Adipose tissue (tissue), 3 donors: ENCODE results near the gene DNAJA1. TPM values are rescaled to one million over a fixed set of nuclear protein-coding genes. Genes with fewer than 3 reads are reported as not detected.
A peak's percentile ranks its signal among the peaks of the same experiment; 100 is the strongest.
"Not testable (repeated sequence)": the region's sequence is repeated elsewhere in the genome, so short reads cannot be mapped to it uniquely, and the experiment has no call there.

Source experiments
- H3K27ac ChIP-seq: one replicate; pipeline ENCODE4 v1.5.1; 2013; ENCODE audit warnings: low read depth, low read length
- WGBS, 3 donors: extraction: QIAGEN DNeasy Blood & Tissue Kit; methylation state at CpG; one replicate each; pipeline ENCODE4 v1.1.7; 2013; 5-methylcytosine and 5-hydroxymethylcytosine counted together
- polyA plus RNA-seq, 3 donors: library from polyadenylated mRNA; stranded (reverse); fragments of 200-250 nt; gene quantifications; one replicate each; pipeline ENCODE4 v1.2.3, GENCODE V29; 2013
- donor health status: healthy with polysubstance abuse.
- donor health status: Bipolar disorder and iron deficiency.
- donor health status: healthy.

The DNAJA1 gene
- polyA plus RNA-seq, 3 donors, result 35.6 to 127 (median 115) TPM

- H3K27ac ChIP-seq, result no peak overlapping the region
- 82 to 88% (median 84%) methylated on average over 5 of the region's 5 CpGs for WGBS, 3 donors
These were observed 40.3 kb downstream of the DNAJA1 start for GRCh38 chr9:33065157-33066076.

GRCh38 chr9:33068991-33069390 is 43.9 kb downstream of the DNAJA1 start:
- no peak overlapping the region for H3K27ac ChIP-seq
- WGBS, 3 donors, result 71 to 79% (median 73%) methylated on average over 1 of the region's 1 CpG

- WGBS, 3 donors, result 0 to 1% (median 0%) methylated on average over 53 of the region's 53 CpGs
- peak within 1 kb of the TSS; percentile 31 for H3K27ac ChIP-seq
These were observed 51.3 kb downstream of the DNAJA1 start, which contains the start of gene SMU1 for GRCh38 chr9:33076046-33077004. TSS of gene SMU1 (minus strand) at chr9:33076674. CDS start at chr9:33076608, 66 bp downstream.

- H3K27ac ChIP-seq, result no peak overlapping the region
- 59 to 63% (median 62%) methylated on average over 6 of the region's 6 CpGs for WGBS, 3 donors
These were observed 55.5 kb downstream of the DNAJA1 start for GRCh38 chr9:33080534-33080933.

- no peak overlapping the region for H3K27ac ChIP-seq
- WGBS, 3 donors, result 9 to 15% (median 15%) methylated on average over 9 of the region's 9 CpGs
These were observed 56.2 kb downstream of the DNAJA1 start for GRCh38 chr9:33081128-33081851.

- H3K27ac ChIP-seq, result no peak overlapping the region
These were observed 57.1 kb downstream of the DNAJA1 start for GRCh38 chr9:33082128-33082527.

GRCh38 chr9:33082538-33083326 is 57.7 kb downstream of the DNAJA1 start:
- 44 to 55% (median 45%) methylated on average over 8 of the region's 8 CpGs for WGBS, 3 donors
- no peak overlapping the region for H3K27ac ChIP-seq

More at GRCh38 chr9:33082128-33082527, 57.1 kb downstream of the DNAJA1 start:
- WGBS, 3 donors, result 62 to 78% (median 73%) methylated on average over 5 of the region's 5 CpGs

GRCh38 chr9:33085672-33086071 is 60.6 kb downstream of the DNAJA1 start:
- WGBS, 3 donors, result 84 to 92% (median 92%) methylated on average over 9 of the region's 9 CpGs
- H3K27ac ChIP-seq, result not testable (repeated sequence)

Other genes with a start within 250 kb of the DNAJA1 start
- gene TMEM215, start 241.7 kb upstream of the DNAJA1 start, polyA plus RNA-seq, result not detected
- 10 to 100 TPM; 12.9 to 26.3 (median 19.0) TPM for gene APTX, start 23.6 kb upstream of the DNAJA1 start, polyA plus RNA-seq
- gene SMU1, start 51.4 kb downstream of the DNAJA1 start, polyA plus RNA-seq, result 10 to 100 TPM in 2 of 3 donors, 1 to 10 TPM in 1; 4.7 to 13.9 (median 10.5) TPM
- gene B4GALT1, start 142.1 kb downstream of the DNAJA1 start, polyA plus RNA-seq, result 10 to 100 TPM; 30.8 to 61.2 (median 40.8) TPM
- under 1 TPM in 2 of 3 donors, not detected in 1; 0.40 to 0.94 TPM for gene SPINK4, start 214.9 kb downstream of the DNAJA1 start, polyA plus RNA-seq
- gene BAG1, start 239.4 kb downstream of the DNAJA1 start, polyA plus RNA-seq, result 100 to 1,000 TPM in 1 of 3 donors, 10 to 100 TPM in 2; 88.3 to 121 (median 99.5) TPM
- gene CHMP5, start 239.8 kb downstream of the DNAJA1 start, polyA plus RNA-seq, result 100 to 1,000 TPM in 1 of 3 donors, 10 to 100 TPM in 2; 27.3 to 104 (median 51.4) TPM